ENCODE measurements around the gene ZNF277. TPM values are rescaled to one million over a fixed set of nuclear protein-coding genes. Genes with fewer than 3 reads are reported as not detected.
A peak's percentile ranks its signal among the peaks of the same experiment; 100 is the strongest.

The ZNF277 gene
- total RNA-seq (2014; rRNA removed; shearing (Covaris generic)), result 7.9 and 11.0 TPM in 2 replicates

DNA sequence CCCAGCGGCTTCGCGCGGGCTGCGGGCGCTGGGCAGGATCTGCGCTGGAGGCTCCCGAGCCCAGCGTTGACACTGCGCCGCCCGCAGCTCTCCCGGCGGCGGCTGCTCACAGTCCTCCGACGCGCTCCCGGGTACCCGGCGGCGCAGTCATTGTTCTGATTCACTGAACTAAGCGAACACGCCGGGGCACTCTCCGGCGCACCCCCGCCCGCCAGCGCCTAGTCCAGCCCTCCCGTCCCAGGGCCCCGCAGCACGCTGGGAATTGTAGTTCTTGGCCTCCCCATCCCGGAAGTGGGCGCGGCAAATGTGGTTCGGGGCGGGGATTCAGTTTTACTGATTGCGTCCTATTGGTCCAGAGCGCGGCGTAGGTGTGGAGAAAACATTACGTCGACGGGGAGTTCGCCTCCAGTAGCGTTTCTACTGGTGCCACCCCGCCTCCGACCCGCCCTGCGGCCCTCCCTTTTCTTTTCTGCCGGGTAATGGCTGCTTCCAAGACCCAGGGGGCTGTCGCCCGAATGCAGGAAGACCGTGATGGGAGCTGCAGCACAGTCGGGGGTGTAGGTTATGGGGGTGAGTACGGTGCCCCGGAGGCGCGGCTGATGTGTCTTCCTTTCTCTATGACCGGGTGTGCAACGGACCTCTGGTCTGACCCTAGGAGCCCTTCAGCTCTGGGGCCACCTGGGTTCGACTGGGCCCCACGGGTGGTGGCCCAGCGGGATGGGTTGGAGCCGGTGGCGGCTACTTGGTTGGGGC lies at the start of gene ZNF277, which contains the start of gene DOCK4:
ZNF277 (plus strand) TSS at position 458 of the 753 bp plus-strand sequence; CDS start at position 480, 22 bp downstream.
DOCK4 (minus strand) TSS at position 162 of the 753 bp plus-strand sequence. CDS start 261 bp downstream, outside the sequence.
- DNase-seq (ENCODE audit: low spot score), result peak; percentile 100

DNA sequence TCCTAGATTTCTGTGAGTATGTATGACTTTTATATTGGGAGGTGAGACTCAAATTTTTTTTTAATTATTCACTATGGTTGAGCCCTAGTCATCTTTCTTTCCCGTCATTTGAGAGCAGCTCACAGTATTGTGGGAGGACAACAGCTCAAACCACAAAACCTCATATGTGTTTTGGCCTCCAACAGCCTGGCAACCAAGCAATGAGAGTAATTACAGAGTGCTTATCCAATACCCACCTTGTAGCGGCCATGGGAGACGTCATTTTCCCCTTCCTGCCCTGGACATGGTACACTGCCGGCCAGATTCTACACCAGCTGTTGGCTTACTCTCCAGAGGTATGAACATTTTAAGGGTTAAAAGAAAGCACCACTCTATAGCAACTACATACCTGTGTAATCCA lies 49.4 kb upstream of the ZNF277 start:
- peak; percentile 38 for DNase-seq (ENCODE audit: low spot score)

DNA sequence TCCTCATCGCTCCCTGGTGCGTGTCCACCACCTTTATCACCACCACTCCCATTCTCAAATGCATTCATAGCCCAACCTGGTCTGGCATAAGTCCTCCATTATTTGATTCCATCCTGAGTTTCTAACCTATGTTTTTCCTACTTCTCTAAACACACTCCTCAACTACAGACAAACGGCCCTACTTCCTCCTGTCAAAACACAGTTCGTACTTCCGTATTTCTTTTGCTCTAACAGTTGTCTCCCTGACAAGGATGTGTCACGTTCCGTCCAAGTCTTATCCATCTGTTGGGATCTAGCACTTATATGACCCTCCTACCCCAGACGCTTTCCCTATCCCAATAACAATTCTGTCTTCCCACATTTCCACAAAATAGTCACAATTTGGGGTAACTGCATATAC lies 47.1 kb upstream of the ZNF277 start:
- no peak for DNase-seq (ENCODE audit: low spot score)

- DNase-seq (ENCODE audit: low spot score), result peak; percentile 41
Measured at GRCh38 chr7:112160130-112160770, 46.2 kb upstream of the ZNF277 start.

- DNase-seq (ENCODE audit: low spot score), result no peak
Measured at GRCh38 chr7:112160771-112161150, 45.7 kb upstream of the ZNF277 start.

GRCh38 chr7:112161253-112162141 lies 45.0 kb upstream of the ZNF277 start:
- no peak for DNase-seq (ENCODE audit: low spot score)

DNA sequence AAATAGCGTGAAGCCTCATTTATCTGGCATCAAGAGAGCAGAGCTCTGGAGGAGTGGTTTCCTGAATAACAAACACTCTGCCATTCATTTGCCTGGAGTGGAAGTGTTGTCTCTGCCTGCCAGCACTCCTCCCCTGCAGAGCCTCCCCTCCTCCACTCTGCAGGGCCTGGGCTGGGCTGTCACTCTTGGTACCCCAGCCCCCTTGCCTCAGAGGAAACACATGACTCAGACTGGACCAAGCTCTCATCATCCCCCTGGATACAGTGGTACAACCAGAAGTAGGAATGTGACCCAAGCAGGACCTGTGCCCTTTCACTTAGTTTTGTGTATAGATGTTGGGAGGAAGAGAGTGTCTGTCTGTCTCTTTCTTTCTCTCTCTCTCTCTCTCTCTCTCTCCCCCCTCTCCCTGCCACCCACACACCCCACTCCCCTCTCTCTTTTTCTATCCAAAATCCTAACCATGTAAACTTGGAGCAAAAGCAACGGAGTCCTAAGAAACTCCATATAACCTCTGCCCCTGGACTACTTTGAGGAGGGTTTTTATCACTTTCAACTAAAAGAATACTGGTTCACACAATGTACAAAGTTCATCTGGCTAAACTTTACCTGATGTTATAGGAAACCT lies 44.2 kb upstream of the ZNF277 start:
- peak; percentile 31 for DNase-seq (ENCODE audit: low spot score)

- DNase-seq (ENCODE audit: low spot score), result peak; percentile 41
Measured at GRCh38 chr7:112162784-112163506, 43.5 kb upstream of the ZNF277 start.

- DNase-seq (ENCODE audit: low spot score), result no peak
Measured at GRCh38 chr7:112167147-112167546, 39.3 kb upstream of the ZNF277 start.

- DNase-seq (ENCODE audit: low spot score), result no peak
Measured at GRCh38 chr7:112168915-112169314, 37.6 kb upstream of the ZNF277 start.

- DNase-seq (ENCODE audit: low spot score), result no peak
Measured at GRCh38 chr7:112171673-112172072, 34.8 kb upstream of the ZNF277 start.

DNA sequence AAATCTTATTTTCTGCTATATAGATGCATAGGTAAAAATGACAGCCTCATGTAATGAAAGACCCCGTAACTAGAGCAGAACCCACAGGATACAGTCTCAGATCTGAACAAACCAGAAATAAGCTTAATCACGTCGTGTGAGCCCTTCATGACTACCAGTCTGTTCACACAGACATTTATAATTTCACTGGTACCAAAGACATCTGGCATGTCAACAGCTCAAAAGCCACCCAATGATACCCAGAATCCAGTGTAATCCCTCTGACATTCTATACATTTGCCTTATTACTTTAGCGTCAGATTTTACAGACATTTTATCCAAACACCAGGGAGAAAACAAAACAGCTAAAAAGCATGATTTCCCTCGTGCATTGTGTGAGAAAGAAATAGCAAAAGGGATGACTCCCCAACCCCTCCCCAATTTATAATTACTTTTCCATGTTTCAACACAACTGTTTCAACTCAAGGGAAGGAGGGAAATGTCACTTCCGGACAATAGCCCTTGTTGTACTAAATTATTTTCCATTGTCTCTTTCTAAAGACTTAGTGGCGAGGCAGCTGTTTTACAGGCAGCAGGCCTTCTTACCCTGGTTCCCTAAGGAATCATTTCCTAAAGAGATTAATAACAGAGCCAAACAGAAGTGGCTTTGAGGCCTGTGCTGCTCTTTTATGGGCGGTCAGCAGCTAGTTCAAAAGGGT lies 33.5 kb upstream of the ZNF277 start:
- no peak for DNase-seq (ENCODE audit: low spot score)

DNA sequence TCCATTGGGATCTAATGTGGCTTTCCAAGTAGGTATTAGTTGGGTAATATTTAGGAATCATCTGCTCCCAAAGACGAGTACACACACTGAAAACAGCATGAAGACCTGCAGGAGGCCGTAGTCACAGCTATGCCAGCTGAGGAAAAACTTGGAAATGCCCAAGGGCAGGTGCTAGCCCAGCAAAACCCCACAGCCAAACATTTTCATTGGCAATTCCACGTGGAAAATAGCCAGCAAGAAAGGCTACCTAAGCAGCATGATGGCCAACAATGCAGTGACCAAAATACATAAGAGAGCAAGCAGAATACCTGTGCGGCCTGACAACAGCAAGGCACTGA lies 33.0 kb upstream of the ZNF277 start:
- DNase-seq (ENCODE audit: low spot score), result no peak

- no peak for DNase-seq (ENCODE audit: low spot score)
Measured at GRCh38 chr7:112174192-112174591, 32.3 kb upstream of the ZNF277 start.

DNA sequence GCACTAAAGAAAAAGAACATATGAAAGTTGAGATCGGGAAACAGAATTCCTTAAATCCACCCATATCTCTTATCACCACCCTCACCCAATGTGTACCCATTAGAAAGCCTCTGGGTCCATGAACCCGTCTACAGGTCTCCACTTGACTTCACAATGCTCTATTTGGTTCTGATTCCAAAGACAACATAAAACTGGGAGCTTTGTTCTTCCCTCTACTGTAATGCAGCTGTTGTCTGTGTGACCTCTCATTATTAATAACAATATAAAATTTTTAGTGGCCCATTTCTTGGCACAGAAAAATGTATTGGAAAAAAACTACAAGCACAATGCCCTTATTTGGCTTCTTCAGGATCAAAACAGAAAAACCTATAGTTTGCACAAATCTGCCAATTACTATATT lies 30.3 kb upstream of the ZNF277 start:
- DNase-seq (ENCODE audit: low spot score), result no peak

- DNase-seq (ENCODE audit: low spot score), result no peak
Measured at GRCh38 chr7:112176693-112177415, 29.6 kb upstream of the ZNF277 start.

GRCh38 chr7:112180223-112180622 lies 26.3 kb upstream of the ZNF277 start:
- DNase-seq (ENCODE audit: low spot score), result no peak

DNA sequence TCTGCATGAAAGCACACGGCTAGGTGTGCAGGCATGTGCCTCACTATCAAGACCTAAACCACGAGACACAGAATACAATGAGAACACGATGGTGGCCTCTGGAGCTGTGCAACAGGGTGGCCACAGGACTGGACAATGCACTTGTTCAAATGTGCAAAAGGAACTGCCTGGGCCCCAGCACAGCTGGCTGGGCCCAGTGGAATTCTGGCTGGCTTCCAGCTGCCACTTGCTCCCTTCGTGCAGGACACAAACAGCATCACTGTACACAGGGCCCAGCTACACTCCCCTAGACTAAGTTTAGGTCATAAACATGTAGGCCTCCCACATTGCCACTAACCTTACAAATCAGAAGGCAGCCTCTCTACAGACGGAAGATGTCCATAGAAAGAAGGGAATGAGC lies 23.7 kb upstream of the ZNF277 start:
- no peak for DNase-seq (ENCODE audit: low spot score)

GRCh38 chr7:112183266-112183665 lies 23.2 kb upstream of the ZNF277 start:
- DNase-seq (ENCODE audit: low spot score), result no peak

DNA sequence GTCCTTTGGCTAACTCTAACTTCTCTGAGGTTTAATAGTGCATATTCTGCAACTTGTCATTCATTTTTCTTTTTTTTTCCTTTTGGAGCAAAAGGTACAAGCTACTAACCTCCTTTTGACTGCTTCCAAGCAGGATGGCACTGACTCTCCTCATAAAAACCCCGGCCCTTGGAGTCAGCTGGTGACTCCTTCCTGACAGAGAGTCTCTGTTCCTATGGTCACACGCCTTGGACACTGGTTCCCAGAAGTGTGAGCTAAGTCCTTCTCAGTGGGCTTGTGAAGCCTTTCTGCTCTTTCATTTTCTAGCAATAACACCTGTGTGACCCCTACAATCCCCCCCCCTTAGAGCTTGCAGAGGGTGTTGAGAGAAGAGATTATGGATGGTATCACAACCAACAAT lies 22.0 kb upstream of the ZNF277 start:
- no peak for DNase-seq (ENCODE audit: low spot score)
